Measurements from ENCODE around the gene DTNA. TPM values are rescaled to one million over a fixed set of nuclear protein-coding genes. Genes with fewer than 3 reads are reported as not detected.

DTNA gene
- polyA plus RNA-seq, 1 donor (not counting 4 experiments of a cell fraction or from before 2014, with no cell fraction given): 0.81 TPM

DNA sequence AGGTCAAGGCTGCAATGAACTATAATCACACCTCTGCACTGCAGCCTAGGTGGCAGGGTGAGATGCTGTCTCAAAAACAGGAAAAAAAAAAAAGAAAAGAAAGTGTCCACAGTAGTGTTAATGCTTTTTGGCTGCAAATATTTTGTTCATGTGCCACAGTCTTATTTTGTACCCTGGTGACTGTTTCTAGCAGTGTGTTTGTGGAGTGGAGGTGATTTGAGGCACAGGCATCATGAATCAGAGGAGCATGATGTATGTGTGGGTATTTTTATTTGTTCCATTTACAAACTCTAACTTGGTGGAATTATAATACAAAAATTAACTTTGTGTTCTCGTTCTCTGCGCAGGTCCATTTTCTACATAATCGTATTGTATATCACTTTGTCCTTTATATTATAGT, 30.6 kb downstream of the DTNA start:
- H3K9me1 ChIP-seq (ENCODE audit: control insufficient read depth, extremely low read depth, insufficient read depth, low read length): no peaks in the 10 kb centered on the region
- H3K4me3 ChIP-seq (ENCODE audit: control insufficient read depth in 2 of 3, extremely low read depth in 1 of 3, insufficient read depth in 2 of 3, low read depth in 1 of 3, low read length in 3 of 3): no peak overlapping the region
- TF ChIP-seq, protein P1, sequence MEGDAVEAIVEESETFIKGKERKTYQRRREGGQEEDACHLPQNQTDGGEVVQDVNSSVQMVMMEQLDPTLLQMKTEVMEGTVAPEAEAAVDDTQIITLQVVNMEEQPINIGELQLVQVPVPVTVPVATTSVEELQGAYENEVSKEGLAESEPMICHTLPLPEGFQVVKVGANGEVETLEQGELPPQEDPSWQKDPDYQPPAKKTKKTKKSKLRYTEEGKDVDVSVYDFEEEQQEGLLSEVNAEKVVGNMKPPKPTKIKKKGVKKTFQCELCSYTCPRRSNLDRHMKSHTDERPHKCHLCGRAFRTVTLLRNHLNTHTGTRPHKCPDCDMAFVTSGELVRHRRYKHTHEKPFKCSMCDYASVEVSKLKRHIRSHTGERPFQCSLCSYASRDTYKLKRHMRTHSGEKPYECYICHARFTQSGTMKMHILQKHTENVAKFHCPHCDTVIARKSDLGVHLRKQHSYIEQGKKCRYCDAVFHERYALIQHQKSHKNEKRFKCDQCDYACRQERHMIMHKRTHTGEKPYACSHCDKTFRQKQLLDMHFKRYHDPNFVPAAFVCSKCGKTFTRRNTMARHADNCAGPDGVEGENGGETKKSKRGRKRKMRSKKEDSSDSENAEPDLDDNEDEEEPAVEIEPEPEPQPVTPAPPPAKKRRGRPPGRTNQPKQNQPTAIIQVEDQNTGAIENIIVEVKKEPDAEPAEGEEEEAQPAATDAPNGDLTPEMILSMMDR (optimal IDR thresholded peaks at IDR 0.05 in 1 of 3, IDR thresholded peaks at IDR 0.05 in 1 of 3, conservative IDR thresholded peaks at IDR 0.05 in 1 of 3; ENCODE audit: extremely low read depth in 1 of 3, insufficient read depth in 2 of 3, low read length in 3 of 3): no peak
- TF ChIP-seq EZH2 (IDR thresholded peaks at IDR 0.05; ENCODE audit: low read length): no peak
- dilution Hi-C loops (cut with MboI; ENCODE audit: extremely low pct_ligation_motif_present, low sequenced_read_pairs): no loop called here
- no peak overlapping the region for H3K27ac ChIP-seq (ENCODE audit: control insufficient read depth, insufficient read depth, low read length)
- no peaks in the 10 kb centered on the region for H3K79me2 ChIP-seq (ENCODE audit: control insufficient read depth, insufficient read depth, low read length)
- peaks cover 4% of the 10 kb centered on the region for H3K27me3 ChIP-seq (ENCODE audit: control insufficient read depth, extremely low read depth, insufficient read depth, low read length)
- H3K9ac ChIP-seq (ENCODE audit: control insufficient read depth, extremely low read depth, insufficient read depth, low read length): no peak overlapping the region
- no peaks in the 10 kb centered on the region for H4K20me1 ChIP-seq (ENCODE audit: control insufficient read depth, extremely low read depth, insufficient read depth, low read length)
- H3K9me3 ChIP-seq (ENCODE audit: control insufficient read depth, low read depth, low read length): no peaks in the 10 kb centered on the region
- H3K4me2 ChIP-seq (ENCODE audit: control insufficient read depth, extremely low read depth, insufficient read depth, low read depth, low read length): no peak overlapping the region
- FAIRE-seq: no peak
- DNase-seq (ENCODE audit: low read depth, low spot score): no peak
- peaks cover 6% of the 10 kb centered on the region for H3K4me1 ChIP-seq (ENCODE audit: control insufficient read depth, extremely low read depth, insufficient read depth, low read length)
- H3K36me3 ChIP-seq (ENCODE audit: control insufficient read depth in 2 of 2, extremely low read depth in 1 of 2, insufficient read depth in 2 of 2, low read length in 2 of 2): no peaks in the 10 kb centered on the region
- H2AFZ ChIP-seq (ENCODE audit: control insufficient read depth, low read length): no peak overlapping the region

DNA sequence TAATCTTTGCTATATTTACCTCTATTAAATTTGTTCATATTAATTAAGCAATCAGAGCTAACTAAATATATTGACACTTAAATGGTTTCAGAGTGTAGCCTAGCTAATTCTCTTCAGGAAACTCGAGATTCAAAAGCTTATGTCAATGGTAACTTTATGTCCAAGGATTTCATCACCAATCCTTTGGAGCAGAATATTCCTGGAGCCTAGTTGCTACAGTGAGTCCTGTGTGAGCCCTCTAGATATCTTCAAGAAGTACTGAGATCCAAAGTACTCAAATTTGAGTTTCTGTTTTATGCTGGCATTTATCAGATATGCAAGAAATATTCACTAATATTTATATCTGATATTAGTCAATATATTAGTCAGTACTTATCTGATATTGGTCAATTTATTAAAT, 31.3 kb downstream of the DTNA start:
- dilution Hi-C loops (cut with MboI; ENCODE audit: extremely low pct_ligation_motif_present, low sequenced_read_pairs): no loop called here
- FAIRE-seq: no peak

More for the DNA sequence above, 31.3 kb downstream of the DTNA start:
- Histone ChIP-seq H3K9me1 (ENCODE audit: control insufficient read depth, extremely low read depth, insufficient read depth, low read length) (no peaks in the 10 kb centered on the region), H4K20me1 (ENCODE audit: control insufficient read depth, extremely low read depth, insufficient read depth, low read length) (no peaks in the 10 kb centered on the region), H3K4me2 (ENCODE audit: control insufficient read depth, extremely low read depth, insufficient read depth, low read depth, low read length) (no peak overlapping the region), H3K27ac (ENCODE audit: control insufficient read depth, insufficient read depth, low read length) (no peak overlapping the region), H3K4me3 (ENCODE audit: control insufficient read depth in 2 of 3, extremely low read depth in 1 of 3, insufficient read depth in 2 of 3, low read depth in 1 of 3, low read length in 3 of 3) (no peak overlapping the region), H2AFZ (ENCODE audit: control insufficient read depth, low read length) (no peak overlapping the region), H3K79me2 (ENCODE audit: control insufficient read depth, insufficient read depth, low read length) (no peaks in the 10 kb centered on the region), H3K9ac (ENCODE audit: control insufficient read depth, extremely low read depth, insufficient read depth, low read length) (no peak overlapping the region), H3K27me3 (ENCODE audit: control insufficient read depth, extremely low read depth, insufficient read depth, low read length) (peaks cover 4% of the 10 kb centered on the region), H3K9me3 (ENCODE audit: control insufficient read depth, low read depth, low read length) (no peaks in the 10 kb centered on the region), H3K36me3 (ENCODE audit: control insufficient read depth in 2 of 2, extremely low read depth in 1 of 2, insufficient read depth in 2 of 2, low read length in 2 of 2) (no peaks in the 10 kb centered on the region), H3K4me1 (ENCODE audit: control insufficient read depth, extremely low read depth, insufficient read depth, low read length) (peaks cover 6% of the 10 kb centered on the region)
- TF ChIP-seq EZH2 (IDR thresholded peaks at IDR 0.05; ENCODE audit: low read length): no peak
- TF ChIP-seq, protein P1 (optimal IDR thresholded peaks at IDR 0.05 in 1 of 3, IDR thresholded peaks at IDR 0.05 in 1 of 3, conservative IDR thresholded peaks at IDR 0.05 in 1 of 3; ENCODE audit: extremely low read depth in 1 of 3, insufficient read depth in 2 of 3, low read length in 3 of 3): no peak
- no peak for DNase-seq (ENCODE audit: low read depth, low spot score)
